MM.1S (cell line): Measurements from ENCODE around the gene CMTM7.

Experiments
- DNase-seq: peaks from one replicate; pipeline ENCODE4 v3.0.0-alpha.2; 2015
- H2AFZ ChIP-seq: fragments of 300-600 bp; sonication (generic); 2 replicates; pipeline ENCODE4 v1.6.0; 2016; ENCODE audit warnings: antibody characterized with exemption, low read length
- H3F3A ChIP-seq: fragments of 300-600 bp; sonication (generic); 2 replicates; pipeline ENCODE4 v1.6.1; 2016; ENCODE audit warnings: mild to moderate bottlenecking, antibody characterized with exemption, low read length, moderate library complexity, mixed read lengths; ENCODE audit not compliant: insufficient read depth
- H3K27ac ChIP-seq: fragments of 300-600 bp; sonication (generic); 2 replicates; pipeline ENCODE4 v1.5.1; 2016; ENCODE audit warnings: mild to moderate bottlenecking, low read length
- H3K27me3 ChIP-seq: fragments of 300-600 bp; sonication (generic); replicated peaks from 2 replicates; pipeline ENCODE4 v1.6.0; 2016; ENCODE audit warnings: low read length; ENCODE audit not compliant: insufficient read depth
- H3K36me3 ChIP-seq: fragments of 300-600 bp; sonication (generic); replicated peaks from 2 replicates; pipeline ENCODE4 v1.6.1; 2016; ENCODE audit warnings: mild to moderate bottlenecking, low read length, mixed read lengths; ENCODE audit not compliant: insufficient read depth
- H3K4me1 ChIP-seq: fragments of 300-600 bp; sonication (generic); 2 replicates; pipeline ENCODE4 v1.6.1; 2016; ENCODE audit warnings: low read length, mixed read lengths
- H3K4me2 ChIP-seq: fragments of 300-600 bp; sonication (generic); 2 replicates; pipeline ENCODE4 v1.6.0; 2016; ENCODE audit warnings: low read depth, low read length
- H3K4me3 ChIP-seq: fragments of 300-600 bp; sonication (generic); 2 replicates; pipeline ENCODE4 v1.5.1; 2016; ENCODE audit warnings: low read length, mixed read lengths
- H3K79me2 ChIP-seq: fragments of 300-600 bp; sonication (generic); 2 replicates; pipeline ENCODE4 v1.6.1; 2016; ENCODE audit warnings: mixed run types, low read length, mixed read lengths
- H3K9ac ChIP-seq: fragments of 300-600 bp; sonication (generic); 2 replicates; pipeline ENCODE4 v1.6.1; 2016; ENCODE audit warnings: low read length, mixed read lengths
- H3K9me2 ChIP-seq: fragments of 300-600 bp; sonication (generic); replicated peaks from 2 replicates; pipeline ENCODE4 v1.6.1; 2016; ENCODE audit warnings: mild to moderate bottlenecking, low read length, mixed read lengths; ENCODE audit not compliant: insufficient read depth
- H3K9me3 ChIP-seq: fragments of 300-600 bp; sonication (generic); replicated peaks from 2 replicates; pipeline ENCODE4 v1.6.1; 2016; ENCODE audit warnings: mild to moderate bottlenecking, low read length, mixed read lengths; ENCODE audit not compliant: insufficient read depth
- H4K20me1 ChIP-seq: fragments of 300-600 bp; sonication (generic); 2 replicates; pipeline ENCODE4 v1.6.1; 2016; ENCODE audit warnings: mild to moderate bottlenecking, low read length, moderate library complexity, mixed read lengths; ENCODE audit not compliant: insufficient read depth
- EZH2 ChIP-seq: fragments of 300-600 bp; sonication (generic); optimal IDR thresholded peaks from 2 replicates; pipeline ENCODE3; 2017; ENCODE audit warnings: low read depth, mild to moderate bottlenecking, antibody characterized with exemption, low read length, mixed read lengths
- EZH2phosphoT487 ChIP-seq: fragments of 300-600 bp; sonication (generic); IDR thresholded peaks from 2 replicates; pipeline ENCODE4 v1.6.1; 2018; ENCODE audit warnings: antibody characterized with exemption, low read length
- TF ChIP-seq, protein P1 (sequence below): fragments of 300-600 bp; sonication (generic); IDR thresholded peaks from 2 replicates; pipeline ENCODE4 v1.5.1; 2016; ENCODE audit warnings: antibody characterized with exemption, low read length, mixed read lengths

The CMTM7 gene

DNA sequence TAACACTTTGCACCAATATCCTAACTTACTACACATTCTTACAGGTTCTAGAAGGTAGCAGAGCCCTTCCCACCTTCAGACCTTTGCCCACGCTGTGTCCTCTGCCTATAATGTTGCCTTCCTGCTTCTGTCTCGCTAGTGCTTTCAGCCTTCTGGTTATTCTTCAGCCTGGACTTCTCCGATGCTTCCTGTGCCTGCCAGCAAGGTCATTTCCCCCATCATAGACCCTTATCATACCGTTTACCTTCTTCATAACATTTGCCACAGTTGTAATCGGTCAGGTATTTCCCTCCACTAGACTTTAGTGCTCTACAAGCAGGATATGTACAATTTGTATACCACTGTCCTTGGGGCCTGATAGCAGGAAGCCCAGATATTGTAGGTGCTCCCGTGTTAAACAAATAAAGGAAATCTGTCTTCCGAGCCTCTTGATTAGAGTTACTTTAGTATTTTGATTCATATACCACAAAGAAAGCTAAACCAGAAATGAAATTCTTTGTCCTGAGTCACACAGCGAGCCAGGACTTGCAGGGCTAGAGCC, 35.8 kb upstream of the CMTM7 start:
- no peaks in the 10 kb centered on the region for H3K79me2 ChIP-seq
- no peak overlapping the region for H3K4me2 ChIP-seq
- no peaks in the 10 kb centered on the region for H3F3A ChIP-seq
- H3K27me3 ChIP-seq, result no peaks in the 10 kb centered on the region
- H3K9me2 ChIP-seq, result no peaks in the 10 kb centered on the region
- no peak overlapping the region for H2AFZ ChIP-seq
- TF ChIP-seq, protein P1, sequence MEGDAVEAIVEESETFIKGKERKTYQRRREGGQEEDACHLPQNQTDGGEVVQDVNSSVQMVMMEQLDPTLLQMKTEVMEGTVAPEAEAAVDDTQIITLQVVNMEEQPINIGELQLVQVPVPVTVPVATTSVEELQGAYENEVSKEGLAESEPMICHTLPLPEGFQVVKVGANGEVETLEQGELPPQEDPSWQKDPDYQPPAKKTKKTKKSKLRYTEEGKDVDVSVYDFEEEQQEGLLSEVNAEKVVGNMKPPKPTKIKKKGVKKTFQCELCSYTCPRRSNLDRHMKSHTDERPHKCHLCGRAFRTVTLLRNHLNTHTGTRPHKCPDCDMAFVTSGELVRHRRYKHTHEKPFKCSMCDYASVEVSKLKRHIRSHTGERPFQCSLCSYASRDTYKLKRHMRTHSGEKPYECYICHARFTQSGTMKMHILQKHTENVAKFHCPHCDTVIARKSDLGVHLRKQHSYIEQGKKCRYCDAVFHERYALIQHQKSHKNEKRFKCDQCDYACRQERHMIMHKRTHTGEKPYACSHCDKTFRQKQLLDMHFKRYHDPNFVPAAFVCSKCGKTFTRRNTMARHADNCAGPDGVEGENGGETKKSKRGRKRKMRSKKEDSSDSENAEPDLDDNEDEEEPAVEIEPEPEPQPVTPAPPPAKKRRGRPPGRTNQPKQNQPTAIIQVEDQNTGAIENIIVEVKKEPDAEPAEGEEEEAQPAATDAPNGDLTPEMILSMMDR, result no peak
- no peak for TF ChIP-seq EZH2
- no peak for TF ChIP-seq EZH2phosphoT487
- no peaks in the 10 kb centered on the region for H4K20me1 ChIP-seq
- no peak overlapping the region for H3K4me3 ChIP-seq
- H3K9me3 ChIP-seq, result no peaks in the 10 kb centered on the region
- no peak for DNase-seq
- no peak overlapping the region for H3K27ac ChIP-seq
- H3K36me3 ChIP-seq, result no peaks in the 10 kb centered on the region
- H3K4me1 ChIP-seq, result no peaks in the 10 kb centered on the region
- no peak overlapping the region for H3K9ac ChIP-seq

DNA sequence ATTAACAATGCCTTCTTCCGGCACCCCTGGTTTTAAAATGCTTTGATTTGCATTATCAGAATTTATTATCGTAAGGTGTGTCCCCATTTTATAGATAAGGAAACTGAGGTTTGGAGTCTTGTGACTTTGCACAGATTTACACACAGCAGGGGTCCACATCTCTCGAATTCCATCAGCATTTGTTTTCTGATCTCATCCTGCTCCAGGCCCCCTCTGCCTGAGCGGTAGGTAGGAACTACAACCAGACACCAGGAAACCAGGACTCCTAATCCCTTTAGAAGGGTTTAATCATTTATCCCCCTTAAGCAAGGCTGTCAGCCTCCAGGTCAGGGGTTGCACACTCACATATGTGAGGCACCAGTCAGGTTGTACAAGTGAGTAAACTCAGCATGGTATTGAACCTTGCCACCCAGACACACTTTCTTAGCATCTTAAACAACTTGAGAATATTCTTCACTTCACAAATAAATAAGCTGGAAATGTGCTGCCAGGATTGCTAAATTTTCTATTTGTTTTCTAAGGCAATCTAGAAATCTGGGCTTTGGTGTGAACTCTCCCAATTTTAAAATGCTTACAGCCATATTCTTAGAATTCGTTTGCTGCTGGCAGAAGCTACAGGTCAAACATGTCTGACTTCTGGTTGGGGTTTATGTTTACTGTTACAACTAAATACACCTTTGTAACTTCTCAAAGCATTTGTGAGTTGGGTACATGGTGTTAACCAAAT, 31.7 kb upstream of the CMTM7 start:
- Histone ChIP-seq H3K4me1 (no peaks in the 10 kb centered on the region), H4K20me1 (no peaks in the 10 kb centered on the region), H2AFZ (no peak overlapping the region), H3K4me3 (no peak overlapping the region), H3K36me3 (no peaks in the 10 kb centered on the region), H3K9me3 (no peaks in the 10 kb centered on the region), H3K27ac (no peak overlapping the region), H3K9me2 (no peaks in the 10 kb centered on the region), H3K27me3 (no peaks in the 10 kb centered on the region), H3K9ac (no peak overlapping the region), H3F3A (no peaks in the 10 kb centered on the region), H3K4me2 (no peak overlapping the region), H3K79me2 (no peaks in the 10 kb centered on the region)
- no peak for DNase-seq
- TF ChIP-seq, protein P1, result no peak
- TF ChIP-seq EZH2phosphoT487 (no peak), EZH2 (no peak)

GRCh38 chr3:32360493-32360827, 31.2 kb upstream of the CMTM7 start:
- DNase-seq, result no peak
- H4K20me1 ChIP-seq, result no peaks in the 10 kb centered on the region
- H3K4me1 ChIP-seq, result no peaks in the 10 kb centered on the region
- no peak overlapping the region for H2AFZ ChIP-seq
- no peaks in the 10 kb centered on the region for H3K9me2 ChIP-seq
- no peaks in the 10 kb centered on the region for H3K27me3 ChIP-seq
- H3K36me3 ChIP-seq, result no peaks in the 10 kb centered on the region
- no peak overlapping the region for H3K4me2 ChIP-seq
- H3K79me2 ChIP-seq, result no peaks in the 10 kb centered on the region
- H3K9me3 ChIP-seq, result no peaks in the 10 kb centered on the region
- TF ChIP-seq EZH2, result no peak
- TF ChIP-seq, protein P1, result no peak
- no peak for TF ChIP-seq EZH2phosphoT487
- no peak overlapping the region for H3K9ac ChIP-seq
- H3K4me3 ChIP-seq, result no peak overlapping the region
- H3K27ac ChIP-seq, result no peak overlapping the region
- no peaks in the 10 kb centered on the region for H3F3A ChIP-seq
